HG03108 (cell line): ENCODE results near the gene DAG1.

ENCODE experiments used
- ATAC-seq: cut with Tn5 transposase; IDR thresholded peaks from one replicate; pipeline ENCODE4 v1.9.1; 2021; ENCODE audit warnings: moderate library complexity; ENCODE audit not compliant: unreplicated experiment

Gene DAG1

GRCh38 chr3:49469936-49470713 is at the start of gene DAG1:
DAG1 (plus strand) TSS chr3:49470267; CDS start chr3:49510535, 40,268 bp downstream.
- peak; percentile 84 for ATAC-seq

GRCh38 chr3:49421890-49422378 is 48.1 kb upstream of the DAG1 start:
- no peak for ATAC-seq

DNA sequence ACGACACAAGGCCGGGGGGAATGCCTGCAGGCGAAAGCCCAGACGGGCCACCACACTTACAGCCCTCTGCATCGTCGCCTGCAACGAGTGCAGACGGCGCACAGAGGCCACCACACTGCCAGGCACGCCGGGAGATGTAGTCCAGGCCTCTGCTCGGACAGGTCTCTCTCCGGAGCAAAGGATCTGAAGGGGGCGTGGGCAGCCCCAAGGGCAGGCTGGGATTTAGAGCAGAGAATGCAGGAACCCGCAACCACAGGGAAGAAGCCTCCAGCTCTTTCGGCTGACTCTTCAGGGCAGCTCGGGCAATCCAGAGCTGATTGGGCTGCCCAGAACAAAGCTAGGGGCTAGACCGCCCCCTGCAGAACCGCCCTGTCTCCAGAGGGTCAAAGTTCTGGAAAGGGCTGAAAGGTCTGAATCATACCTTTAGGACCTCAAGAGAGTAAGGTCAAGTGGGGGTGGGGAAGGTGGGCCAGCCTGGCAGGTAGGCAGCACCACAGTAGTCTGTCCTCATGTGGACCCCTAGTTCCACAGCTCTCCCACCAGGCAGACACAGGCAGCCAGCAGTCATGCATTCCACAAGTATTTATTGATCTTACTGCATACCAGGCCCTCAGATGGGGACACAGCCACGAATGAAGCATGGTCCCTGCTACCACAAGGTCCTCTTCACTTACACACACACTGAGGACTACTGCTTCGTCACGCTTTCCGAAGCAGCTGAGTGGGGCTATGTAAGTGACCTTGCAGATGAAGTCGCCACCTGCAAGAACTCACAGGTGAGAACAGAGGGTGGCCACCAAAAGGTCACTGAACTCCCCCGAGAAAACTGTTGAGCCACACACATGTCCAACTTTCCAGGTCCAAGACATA is 47.5 kb upstream of the DAG1 start, which contains the start of gene AMT:
Gene AMT (minus strand): TSS at position 95 of the 870 bp plus-strand sequence. CDS start 23 bp downstream, at position 72.
- ATAC-seq: no peak

- no peak for ATAC-seq
Observed at GRCh38 chr3:49424816-49425215, 45.3 kb upstream of the DAG1 start.

- ATAC-seq: no peak
Observed at GRCh38 chr3:49427586-49427985, 42.5 kb upstream of the DAG1 start.

GRCh38 chr3:49428752-49429080 is 41.4 kb upstream of the DAG1 start:
- no peak for ATAC-seq

DNA sequence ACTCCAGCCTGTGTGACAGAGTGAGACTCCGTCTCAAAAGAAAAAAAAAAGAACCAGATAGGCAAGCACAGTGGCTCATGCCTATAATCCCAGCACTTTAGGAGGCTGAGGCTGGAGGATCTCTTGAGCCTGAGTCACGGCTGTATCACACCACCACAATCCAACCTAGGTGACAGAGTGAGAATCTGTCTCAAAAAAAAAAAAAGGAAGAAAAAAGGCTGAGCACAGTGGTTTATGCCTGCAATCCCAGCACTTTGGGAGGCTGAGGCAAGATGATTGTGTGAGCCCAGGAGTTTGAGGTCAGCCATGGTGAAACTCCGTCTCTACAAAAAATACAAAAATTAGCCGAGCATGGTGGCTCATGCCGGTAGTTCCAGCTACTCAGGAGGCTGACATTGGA is 35.3 kb upstream of the DAG1 start:
- no peak for ATAC-seq

GRCh38 chr3:49445391-49445790 is 24.7 kb upstream of the DAG1 start:
- ATAC-seq: no peak

GRCh38 chr3:49453621-49454020 is 16.4 kb upstream of the DAG1 start:
- ATAC-seq: no peak

DNA sequence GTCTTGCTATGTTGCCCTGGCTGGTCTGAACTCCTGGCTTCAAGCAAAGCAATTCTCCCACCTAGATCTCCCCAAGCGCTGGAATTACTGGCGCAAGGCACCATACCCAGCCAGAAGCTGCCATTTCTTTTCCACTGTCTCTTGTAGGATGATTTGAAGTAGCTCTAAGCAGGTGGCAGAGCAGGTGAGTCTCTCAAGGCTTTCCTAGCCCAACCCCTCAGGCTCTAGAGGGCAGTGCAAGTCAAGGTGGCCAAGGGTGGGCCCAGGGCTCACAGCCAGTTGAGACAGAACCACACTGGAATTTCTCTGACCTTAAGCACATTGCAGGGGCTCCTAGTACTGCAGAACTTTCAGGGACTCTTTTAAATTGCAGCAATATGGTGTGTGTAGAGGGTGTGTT is 15.6 kb upstream of the DAG1 start:
- ATAC-seq: no peak

DNA sequence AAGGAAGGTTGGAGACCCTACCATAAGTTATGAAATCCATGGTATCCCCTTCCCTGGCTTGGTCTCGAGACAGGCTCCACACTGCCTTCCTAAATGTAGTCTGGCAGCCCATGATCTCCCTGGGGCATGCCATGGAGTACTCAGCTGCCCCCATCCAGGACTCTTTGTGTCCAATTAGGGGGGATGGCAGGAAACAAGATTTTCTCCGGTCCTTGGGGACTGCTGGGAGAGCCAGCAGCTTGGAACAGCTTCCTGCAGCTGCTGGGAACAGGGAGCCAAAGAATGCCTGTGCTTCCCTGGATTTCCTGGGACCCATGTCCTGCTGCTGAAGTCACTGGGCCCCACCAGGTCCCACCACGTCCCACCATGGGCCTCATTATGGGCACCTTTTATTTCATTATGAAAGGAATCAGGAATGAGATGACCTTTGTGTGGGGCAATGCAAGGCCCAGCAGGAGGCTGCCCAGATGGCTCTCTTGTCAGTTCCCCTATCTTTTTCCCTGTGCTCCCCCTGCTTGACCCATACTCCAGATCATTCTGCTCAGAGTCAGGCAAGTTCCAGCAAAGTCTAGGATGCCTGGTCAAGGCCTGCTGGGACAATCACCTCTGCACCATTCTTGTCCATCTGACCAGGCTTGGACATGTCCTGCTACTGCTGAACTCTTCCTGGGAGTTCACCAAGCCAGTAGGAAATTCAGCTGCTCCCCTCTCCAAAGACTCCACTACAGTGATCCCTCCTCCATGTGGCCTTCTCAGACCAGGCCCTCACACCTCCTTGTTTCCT is 15.0 kb upstream of the DAG1 start:
- no peak for ATAC-seq

DNA sequence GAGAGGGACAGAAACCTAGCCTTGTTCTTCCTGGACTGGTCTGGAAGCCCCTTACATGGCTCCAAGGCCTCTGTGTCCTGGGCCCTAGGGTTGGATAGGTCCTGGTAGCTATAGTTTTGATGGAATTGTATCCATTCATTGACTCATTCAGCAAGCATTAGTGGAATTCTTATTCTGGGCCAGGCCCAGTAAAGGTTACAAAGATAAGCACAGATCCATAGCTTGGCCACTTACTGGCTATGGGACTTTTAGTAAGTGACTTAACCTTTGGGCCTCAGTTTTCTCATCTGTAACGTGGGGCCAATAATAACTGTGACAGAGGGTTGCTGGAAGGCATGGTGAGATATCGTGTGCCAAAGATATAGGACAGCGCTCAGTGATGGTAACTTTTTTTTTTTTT is 13.6 kb upstream of the DAG1 start:
- no peak for ATAC-seq

- no peak for ATAC-seq
Observed at GRCh38 chr3:49460188-49460890, 9.7 kb upstream of the DAG1 start.

- ATAC-seq: no peak
Observed at GRCh38 chr3:49460956-49461355, 9.1 kb upstream of the DAG1 start.

- ATAC-seq: no peak
Observed at GRCh38 chr3:49461443-49462171, 8.5 kb upstream of the DAG1 start.

DNA sequence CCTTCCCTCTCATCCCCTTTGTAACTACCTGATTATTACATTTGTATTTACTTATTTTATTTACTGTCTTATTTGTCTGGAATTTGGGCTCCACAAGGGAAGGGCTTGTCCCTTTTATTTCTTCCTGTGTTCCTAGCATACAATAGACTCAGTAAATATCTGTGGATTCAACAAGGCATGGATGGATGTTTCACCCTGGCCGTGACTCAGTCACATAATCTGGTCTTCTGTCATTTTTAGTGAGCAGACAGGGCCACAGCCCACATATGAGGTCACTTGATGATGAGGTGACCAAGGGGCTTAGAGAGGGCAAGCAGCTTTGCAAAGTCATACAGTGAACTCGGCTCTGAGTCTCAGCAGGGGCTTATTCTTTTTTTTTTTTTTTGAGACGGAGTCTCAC is 7.8 kb upstream of the DAG1 start:
- ATAC-seq: no peak

- ATAC-seq: no peak
Observed at GRCh38 chr3:49465270-49466034, 4.6 kb upstream of the DAG1 start.

DNA sequence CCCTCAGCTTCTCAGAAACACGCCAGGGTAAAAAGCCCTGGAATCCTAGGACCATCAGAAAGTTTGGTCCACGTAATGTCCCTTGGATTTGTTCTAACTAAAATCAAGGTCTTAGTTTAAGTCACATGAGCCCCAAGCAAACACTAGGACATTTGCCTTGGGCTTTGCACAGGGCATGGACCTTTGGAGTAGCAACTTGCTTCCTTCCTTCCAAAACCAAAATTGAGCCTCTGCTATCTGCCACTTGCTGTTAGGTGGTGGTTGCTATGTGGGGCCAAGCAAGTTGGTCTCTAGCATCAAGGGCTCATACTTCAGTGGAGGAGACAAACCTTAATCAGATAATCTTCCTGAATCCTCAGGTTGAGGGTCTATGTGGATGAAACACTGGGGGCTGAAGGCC is 4.0 kb upstream of the DAG1 start:
- no peak for ATAC-seq
